ENCODE results near the gene PBX4. TPM values are rescaled to one million over a fixed set of nuclear protein-coding genes. Genes with fewer than 3 reads are reported as not detected.

Gene PBX4
- total RNA-seq, 1 donor from 2014 or later = 3.4 TPM

DNA sequence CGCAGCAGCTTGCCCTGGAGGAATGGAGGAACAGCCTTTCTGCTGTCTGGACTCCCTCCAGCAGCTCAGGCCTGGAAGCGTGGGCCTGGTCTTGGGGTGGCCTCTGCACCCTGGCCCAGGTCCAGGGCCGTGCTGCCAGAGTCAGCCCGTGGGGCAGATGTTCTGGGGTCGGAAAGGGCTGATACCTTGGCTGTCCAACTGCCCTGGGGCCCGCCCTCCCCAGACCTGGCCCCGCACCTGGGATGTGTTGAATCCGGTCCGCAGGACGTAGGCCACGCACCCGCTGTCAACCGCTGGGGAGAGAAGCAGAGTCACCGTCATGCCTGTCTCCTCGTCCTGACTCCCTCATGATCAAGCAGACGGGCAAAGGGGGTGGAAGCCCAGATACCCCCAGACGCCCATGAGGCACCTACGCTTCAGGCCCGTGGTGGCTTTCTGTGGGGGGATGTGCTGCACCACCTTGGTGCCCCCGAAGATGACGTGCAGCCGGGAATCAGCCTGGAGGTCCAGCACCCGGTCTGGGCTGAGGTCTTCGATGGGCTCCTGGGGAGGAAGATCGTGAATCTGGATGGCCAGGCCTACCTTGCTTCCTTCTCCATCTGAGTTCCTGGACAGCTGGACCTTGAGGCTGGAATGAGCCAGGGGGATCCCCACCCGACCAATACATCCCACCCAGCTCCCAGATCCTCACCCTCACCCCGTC, 37.3 kb upstream of the PBX4 start:
- ATAC-seq (no peak), DNase-seq (no peak)
- no peak for TF ChIP-seq CTCF (IDR thresholded peaks at IDR 0.05)
- intact Hi-C loops (cut with DNase I) = no loop called here
- Histone ChIP-seq H3K9me3 (no peaks in the 10 kb centered on the region), H3K4me1 (no peaks in the 10 kb centered on the region), H3K4me3 (no peak overlapping the region), H3K27ac (no peak overlapping the region), H3K27me3 (no peaks in the 10 kb centered on the region), H3K36me3 (peaks cover 93% of the 10 kb centered on the region)

GRCh38 chr19:19655051-19655594, 36.6 kb upstream of the PBX4 start:
- ATAC-seq = no peak
- no peak for TF ChIP-seq CTCF (IDR thresholded peaks at IDR 0.05)
- Histone ChIP-seq H3K4me3 (no peak overlapping the region), H3K4me1 (no peaks in the 10 kb centered on the region), H3K27me3 (no peaks in the 10 kb centered on the region), H3K27ac (no peak overlapping the region), H3K36me3 (peaks cover 98% of the 10 kb centered on the region), H3K9me3 (no peaks in the 10 kb centered on the region)
- intact Hi-C loops (cut with DNase I) = no loop called here
- no peak for DNase-seq

- intact Hi-C loops (cut with DNase I) = no loop called here
- H3K27me3 ChIP-seq = no peaks in the 10 kb centered on the region
- H3K4me3 ChIP-seq = no peak overlapping the region
- DNase-seq = no peak
- H3K27ac ChIP-seq = no peak overlapping the region
- no peak for ATAC-seq
- H3K4me1 ChIP-seq = no peaks in the 10 kb centered on the region
- peaks cover 98% of the 10 kb centered on the region for H3K36me3 ChIP-seq
- TF ChIP-seq CTCF (IDR thresholded peaks at IDR 0.05) = no peak
- no peaks in the 10 kb centered on the region for H3K9me3 ChIP-seq
Measured at GRCh38 chr19:19654441-19654840, 36.0 kb upstream of the PBX4 start.

GRCh38 chr19:19653597-19654147, 35.2 kb upstream of the PBX4 start:
- intact Hi-C loops (cut with DNase I) = no loop called here
- Histone ChIP-seq H3K4me3 (no peak overlapping the region), H3K27me3 (no peaks in the 10 kb centered on the region), H3K4me1 (no peaks in the 10 kb centered on the region), H3K9me3 (no peaks in the 10 kb centered on the region), H3K27ac (no peak overlapping the region), H3K36me3 (peaks cover 96% of the 10 kb centered on the region)
- ATAC-seq (no peak), DNase-seq (no peak)
- TF ChIP-seq CTCF (IDR thresholded peaks at IDR 0.05) = no peak

GRCh38 chr19:19652482-19653295, 34.2 kb upstream of the PBX4 start:
- ATAC-seq = no peak
- Histone ChIP-seq H3K36me3 (peaks cover 94% of the 10 kb centered on the region), H3K4me3 (no peak overlapping the region), H3K9me3 (no peaks in the 10 kb centered on the region), H3K4me1 (no peaks in the 10 kb centered on the region), H3K27me3 (no peaks in the 10 kb centered on the region), H3K27ac (no peak overlapping the region)
- TF ChIP-seq CTCF (IDR thresholded peaks at IDR 0.05) = no peak
- DNase-seq = no peak
- intact Hi-C loops (cut with DNase I) = no loop called here
